CD4-positive, alpha-beta T cell treated with Interleukin-15 for 4 hours (primary cell): ENCODE data around the gene COBL.
"Not testable (repeated sequence)": the region's sequence is repeated elsewhere in the genome, so short reads cannot be mapped to it uniquely, and the experiment has no call there.

Source experiments
- DNase-seq: peaks from one replicate; pipeline ENCODE4 v3.0.0-alpha.2; 2020; ENCODE audit warnings: low spot score

The COBL gene

DNA sequence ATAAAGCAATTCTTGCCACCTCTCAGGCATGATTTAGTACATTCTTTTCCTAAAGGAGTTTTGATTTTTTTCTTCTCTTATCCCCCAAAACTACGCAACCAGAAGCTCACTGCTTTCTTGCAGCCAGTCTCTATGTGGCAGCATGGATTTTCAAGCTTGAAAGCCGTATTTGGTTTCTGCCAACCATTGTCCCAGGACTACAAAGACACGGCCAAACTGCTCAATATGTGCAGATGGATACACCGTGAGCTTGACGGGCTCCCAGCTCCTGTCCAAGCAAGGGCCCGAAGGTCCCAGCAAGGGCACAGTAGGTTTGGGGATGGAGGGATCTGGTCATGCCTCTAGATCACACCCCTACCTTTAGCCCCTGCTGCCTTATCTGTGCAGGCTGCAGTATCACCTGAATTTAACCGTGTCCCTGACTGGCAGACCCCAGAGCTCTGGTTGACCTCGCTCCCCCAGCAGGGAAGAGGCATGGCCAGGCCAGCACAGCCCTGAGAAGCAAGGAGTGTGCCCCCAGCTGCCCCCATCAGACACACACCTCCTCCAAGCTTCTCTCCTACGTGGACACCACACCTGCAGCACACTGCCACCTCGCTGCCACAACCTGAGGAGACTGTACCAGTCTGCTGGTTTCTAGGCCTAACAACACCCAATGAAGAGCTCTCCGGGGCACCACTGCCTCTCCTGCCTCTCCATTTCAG is 86.8 kb downstream of the COBL start:
- DNase-seq, result no peak

- DNase-seq, result no peak
These were observed 87.5 kb downstream of the COBL start for GRCh38 chr7:51229106-51229537.

GRCh38 chr7:51228386-51228958 is 88.1 kb downstream of the COBL start:
- no peak for DNase-seq

DNA sequence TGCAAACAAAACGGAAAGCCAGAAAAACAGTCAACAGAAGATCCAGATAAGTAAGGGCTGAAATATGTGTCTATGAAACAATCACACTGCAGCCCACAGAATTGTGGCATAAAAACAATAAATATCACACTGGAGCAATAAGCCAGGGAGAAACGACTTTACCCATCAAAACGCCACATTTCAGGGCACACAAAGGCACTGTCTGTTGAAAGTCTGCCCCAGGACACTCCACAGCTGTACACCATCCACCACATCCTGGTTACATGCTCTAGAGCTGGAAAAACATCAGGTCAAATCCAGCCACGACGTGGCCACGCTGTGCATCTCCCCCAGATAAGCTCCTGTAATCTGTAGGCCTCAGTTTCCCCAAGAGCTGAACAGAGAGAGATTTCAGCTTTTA is 88.7 kb downstream of the COBL start:
- no peak for DNase-seq

- no peak for DNase-seq
These were observed 89.6 kb downstream of the COBL start for GRCh38 chr7:51226916-51227535.

- DNase-seq, result no peak
These were observed 90.4 kb downstream of the COBL start for GRCh38 chr7:51226063-51226755.

GRCh38 chr7:51224811-51225595 is 91.6 kb downstream of the COBL start:
- no peak for DNase-seq

GRCh38 chr7:51223505-51223904 is 93.1 kb downstream of the COBL start:
- DNase-seq, result no peak

DNA sequence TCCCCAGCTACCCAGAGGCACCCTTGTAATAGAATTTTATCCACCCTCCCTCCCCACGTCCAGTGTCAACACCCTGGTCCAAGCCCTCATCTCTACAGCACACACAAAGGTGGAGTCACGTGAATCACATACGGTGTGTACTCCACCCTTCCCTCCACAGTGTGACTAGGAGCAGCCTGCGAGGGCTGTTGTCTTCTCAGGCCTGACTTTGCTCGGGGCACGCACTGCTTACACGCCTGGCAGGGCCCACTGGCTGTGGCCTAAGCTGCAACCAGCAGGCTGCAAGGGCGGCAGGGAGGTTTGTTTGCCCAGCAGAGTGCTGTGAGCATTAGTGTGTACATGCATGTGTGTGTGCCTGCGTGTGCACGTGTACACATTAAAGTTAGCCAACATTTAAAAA is 93.7 kb downstream of the COBL start:
- no peak for DNase-seq

DNA sequence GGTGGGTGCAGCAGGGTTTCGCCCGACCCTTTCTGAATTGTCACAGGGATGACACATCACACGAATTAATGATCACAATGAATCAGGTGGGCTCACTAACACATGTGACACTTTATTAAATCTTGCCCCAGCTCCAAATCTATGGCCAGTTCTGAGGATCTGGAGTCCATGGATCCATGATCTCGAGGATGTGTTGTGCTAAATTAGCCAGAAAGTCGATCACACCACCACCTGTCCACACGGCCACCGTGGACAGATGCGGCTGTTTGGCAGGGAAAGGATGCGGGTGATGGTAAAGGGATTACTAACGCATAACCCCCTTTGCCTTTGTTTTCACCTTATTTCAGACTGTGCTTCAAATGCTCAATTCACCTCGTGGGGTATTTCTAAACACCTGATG is 96.4 kb downstream of the COBL start:
- no peak for DNase-seq

DNA sequence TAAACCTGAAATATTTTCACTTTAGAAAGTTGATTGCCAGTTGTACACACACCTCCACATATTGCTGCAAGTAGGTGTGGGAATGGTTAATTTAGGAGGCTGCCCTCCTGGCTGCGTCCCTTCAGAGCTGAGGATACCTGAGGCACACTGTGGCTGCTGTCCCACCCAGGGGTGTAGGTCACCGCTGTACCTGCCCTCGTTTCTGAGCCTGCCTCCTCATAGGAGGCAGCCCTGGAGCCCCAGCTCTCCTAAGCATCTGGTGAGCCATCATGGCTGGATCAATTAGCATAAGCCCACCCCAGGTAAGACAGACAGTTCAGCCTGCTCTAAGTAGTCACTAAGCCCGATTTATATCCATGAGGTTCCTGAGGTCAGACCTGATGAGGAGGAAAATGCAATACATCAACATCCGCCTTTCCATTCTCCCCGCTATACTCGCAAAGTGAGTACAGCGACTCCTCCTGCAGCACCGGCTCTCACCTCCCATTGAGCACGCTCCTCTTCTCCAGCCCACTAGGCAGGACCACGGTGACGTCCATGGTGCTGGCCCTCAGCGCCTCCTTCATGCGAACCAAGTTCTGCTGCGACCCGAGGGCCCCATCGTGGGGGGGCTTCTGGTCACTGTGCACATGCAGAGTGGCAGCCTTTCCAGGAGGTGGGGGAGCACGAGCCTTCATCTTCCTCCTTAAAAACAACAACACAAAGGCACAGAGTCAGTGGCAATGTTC is 97.2 kb downstream of the COBL start:
- DNase-seq, result no peak

DNA sequence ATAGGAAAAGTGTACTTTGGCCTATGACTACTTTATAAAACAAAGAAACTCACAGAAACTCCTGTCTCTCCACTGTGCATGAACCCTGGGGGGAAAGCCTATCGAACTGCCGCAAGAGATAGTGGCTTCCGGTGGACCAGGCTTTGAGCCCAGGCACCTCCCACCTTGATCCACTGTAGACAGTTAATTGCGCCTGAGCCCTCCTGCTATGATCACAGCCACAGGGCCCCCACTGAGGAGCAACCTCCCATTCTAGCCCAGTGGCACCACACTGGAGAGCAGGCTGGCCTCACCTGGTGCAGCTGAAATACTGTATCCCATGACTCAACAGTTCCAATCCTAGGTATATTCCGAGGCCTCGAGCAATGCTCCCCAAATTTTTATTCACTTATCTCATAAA is 98.8 kb downstream of the COBL start:
- DNase-seq, result no peak

DNA sequence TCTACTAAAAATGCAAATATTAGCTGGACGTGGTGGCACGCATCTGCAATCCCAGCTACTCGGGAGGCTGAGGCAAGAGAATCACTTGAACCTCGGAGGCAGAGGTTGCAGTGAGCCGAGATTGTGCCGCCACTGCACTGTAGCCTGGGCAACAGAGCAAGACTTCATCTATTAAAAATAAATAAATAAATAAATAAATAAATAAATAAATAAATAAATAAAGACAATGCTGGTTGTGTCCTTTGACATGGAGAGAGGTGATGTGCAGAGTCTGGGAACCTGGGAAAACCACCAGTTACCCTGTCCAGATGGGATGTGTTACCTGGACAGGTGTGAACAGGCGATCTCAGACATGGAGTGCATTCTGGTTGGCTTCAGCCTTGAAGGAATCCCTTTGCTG is 102.5 kb downstream of the COBL start:
- no peak for DNase-seq

DNA sequence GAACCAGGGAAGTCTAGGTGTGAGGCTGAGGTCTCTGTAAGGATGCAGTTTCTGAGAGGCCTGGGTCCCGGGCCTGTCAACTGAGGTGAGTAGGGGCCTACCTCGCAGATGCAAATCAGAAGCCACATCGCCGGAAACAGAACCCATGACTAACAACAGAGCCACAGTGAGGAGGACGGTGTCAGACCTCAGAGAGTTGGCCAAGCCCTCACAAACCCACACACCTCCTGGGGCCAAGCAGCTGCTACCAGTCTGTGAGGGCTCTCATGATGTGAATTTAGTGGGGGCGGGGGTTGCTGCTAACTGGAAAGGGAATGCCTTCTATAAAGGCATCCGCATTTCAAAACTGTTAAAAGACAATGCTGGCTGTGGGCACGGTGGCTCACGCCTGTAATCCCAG is 103.0 kb downstream of the COBL start:
- no peak for DNase-seq

DNA sequence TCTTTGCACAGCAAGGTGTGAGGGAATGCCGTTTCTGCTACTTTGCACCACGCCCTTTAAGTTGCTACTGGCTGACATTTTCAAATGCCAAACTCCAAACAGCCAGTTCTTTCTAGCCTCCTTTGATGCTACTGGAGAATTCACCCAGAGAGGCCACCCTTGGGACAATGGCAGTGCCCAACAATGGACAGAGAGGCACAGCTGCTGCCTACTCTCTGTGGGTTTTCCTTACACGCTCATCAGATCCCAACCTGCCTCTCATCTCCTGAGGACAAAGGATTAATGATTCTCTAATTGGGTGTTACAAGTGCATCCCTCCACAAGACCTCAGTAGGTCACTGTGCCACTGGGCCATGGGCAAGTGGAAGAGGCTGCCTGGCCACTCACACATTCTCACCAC is 105.8 kb downstream of the COBL start:
- no peak for DNase-seq

- DNase-seq, result no peak
These were observed 107.2 kb downstream of the COBL start for GRCh38 chr7:51209426-51209825.

DNA sequence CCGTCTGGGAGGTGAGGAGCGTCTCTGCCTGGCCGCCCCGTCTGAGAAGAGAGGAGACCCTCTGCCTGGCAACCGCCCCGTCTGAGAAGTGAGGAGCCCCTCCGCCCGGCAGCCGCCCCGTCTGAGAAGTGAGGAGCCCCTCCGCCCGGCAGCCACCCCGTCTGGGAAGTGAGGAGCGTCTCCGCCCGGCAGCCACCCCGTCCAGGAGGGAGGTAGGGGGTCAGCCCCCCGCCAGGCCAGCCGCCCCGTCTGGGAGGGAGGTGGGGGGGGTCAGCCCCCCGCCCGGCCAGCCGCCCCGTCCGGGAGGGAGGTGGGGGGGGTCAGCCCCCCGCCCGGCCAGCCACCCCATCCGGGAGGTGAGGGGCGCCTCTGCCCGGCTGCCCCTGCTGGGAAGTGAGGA is 108.5 kb downstream of the COBL start:
- not testable (repeated sequence) for DNase-seq

DNA sequence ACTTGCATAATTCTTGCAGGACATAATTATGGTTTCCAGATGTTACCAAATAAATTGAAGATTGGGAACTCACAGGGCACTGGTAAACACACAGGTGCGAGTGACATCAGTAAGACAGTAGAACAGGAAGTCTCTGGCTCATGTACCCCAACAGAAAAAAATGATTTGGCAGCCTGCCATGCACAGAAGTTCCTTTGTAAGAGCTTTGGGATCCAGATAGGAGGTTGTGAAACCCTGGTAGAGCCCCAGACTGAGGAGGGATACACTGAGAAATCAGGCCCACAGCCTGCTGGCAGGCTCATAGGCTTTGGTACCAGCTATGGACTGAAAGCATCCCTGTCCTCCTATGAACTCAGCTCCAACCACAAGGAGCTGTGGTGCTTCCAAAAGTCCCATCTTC is 118.0 kb downstream of the COBL start:
- DNase-seq, result no peak

GRCh38 chr7:51190969-51191368 is 125.6 kb downstream of the COBL start:
- DNase-seq, result no peak

DNA sequence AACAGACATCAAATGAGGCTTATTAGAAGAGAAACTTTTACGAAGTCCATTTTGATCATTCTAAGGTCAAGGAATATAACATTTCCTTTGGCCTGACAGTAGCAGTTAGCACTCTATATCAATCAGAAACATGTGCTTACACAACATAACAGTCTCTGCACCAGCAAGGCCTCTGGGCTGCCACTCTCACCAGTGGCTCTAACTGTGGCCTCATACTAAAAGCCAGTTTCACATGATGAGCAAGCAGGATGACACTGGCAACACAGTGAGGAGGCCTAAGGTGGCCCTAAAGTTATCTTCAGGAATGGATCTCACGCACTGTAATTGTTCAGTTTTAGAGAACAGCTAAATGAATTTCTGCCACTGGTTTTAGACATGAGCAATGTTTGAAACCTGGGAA is 126.8 kb downstream of the COBL start:
- DNase-seq, result no peak

DNA sequence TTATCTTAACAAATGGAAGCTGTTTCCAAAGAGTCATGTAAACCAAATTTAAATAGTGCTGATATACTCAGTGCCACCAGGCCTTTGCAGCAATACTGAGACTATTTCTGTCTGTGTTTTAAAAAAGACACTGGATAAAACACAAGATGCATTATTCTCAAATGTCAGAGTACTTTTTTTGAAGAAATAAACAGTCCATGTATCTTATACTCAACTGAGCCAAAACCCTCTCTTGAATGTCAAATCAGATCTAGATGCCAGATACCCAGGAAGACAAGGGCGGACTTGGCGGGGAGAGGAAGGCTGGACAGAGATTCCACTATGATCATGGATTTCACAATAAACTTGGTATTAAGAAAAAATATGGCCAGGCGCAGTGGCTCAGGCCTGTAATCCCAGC is 127.6 kb downstream of the COBL start:
- DNase-seq, result no peak

DNA sequence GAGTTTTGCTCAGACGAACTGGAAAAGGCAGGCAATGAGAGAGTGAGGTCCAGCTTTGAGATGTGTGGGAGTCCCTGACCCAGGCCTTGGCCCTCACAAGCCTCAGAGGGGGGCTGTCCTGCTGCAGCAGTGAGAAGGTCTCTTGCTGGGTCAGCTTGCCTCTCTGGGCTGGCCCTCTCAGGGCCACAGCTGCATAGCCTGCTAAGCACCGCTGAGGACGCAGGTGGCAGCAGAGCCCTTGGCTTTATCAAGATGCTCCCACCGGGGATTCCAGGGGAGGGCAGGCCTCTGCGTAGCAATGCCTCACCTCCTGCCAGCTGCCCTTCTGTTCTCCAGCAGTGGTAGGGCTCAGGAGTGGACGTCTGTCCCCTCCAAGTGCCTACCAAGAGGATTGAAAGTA is 128.7 kb downstream of the COBL start:
- no peak for DNase-seq
